GM23248 (cell line): ENCODE data around the gene ATP8A2.

Experiments used
- EZH2 ChIP-seq: fragments of 200-600 bp; sonication (generic); IDR thresholded peaks from 2 replicates; pipeline ENCODE4 v1.6.1; 2018; ENCODE audit warnings: antibody characterized with exemption, mild to moderate bottlenecking; ENCODE audit not compliant: insufficient read depth, poor library complexity, severe bottlenecking
- EZH2phosphoT487 ChIP-seq: fragments of 200-600 bp; sonication (generic); IDR thresholded peaks from 2 replicates; pipeline ENCODE4 v1.6.1; 2018; ENCODE audit warnings: antibody characterized with exemption, moderate library complexity, mild to moderate bottlenecking, low read depth; ENCODE audit not compliant: insufficient read depth

DNA sequence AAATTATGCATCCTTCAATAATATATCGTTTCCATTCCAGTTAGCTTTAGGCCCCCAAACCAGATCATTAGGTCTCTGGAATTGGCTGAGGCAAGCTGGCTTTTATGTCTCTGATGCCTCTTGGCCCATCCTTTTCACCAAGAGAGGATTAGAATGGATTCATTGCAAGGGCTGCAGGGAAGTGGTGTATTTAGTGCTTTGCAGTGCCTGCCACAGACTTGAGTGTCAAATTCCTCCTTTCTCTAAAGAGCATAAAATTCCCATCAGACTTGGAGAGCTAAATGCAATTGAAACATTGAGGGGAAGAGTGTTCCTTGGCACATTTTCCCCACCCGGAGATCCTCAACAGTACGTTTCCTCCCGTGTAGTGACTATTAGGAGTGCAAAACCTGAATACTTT, 302.6 kb downstream of the ATP8A2 start:
- TF ChIP-seq EZH2phosphoT487 (no peak), EZH2 (no peak)
